Measurements from ENCODE around the gene CFAP46. TPM values are rescaled to one million over a fixed set of nuclear protein-coding genes. Genes with fewer than 3 reads are reported as not detected.
"Not testable (repeated sequence)": the region's sequence is repeated elsewhere in the genome, so short reads cannot be mapped to it uniquely, and the experiment has no call there.

The CFAP46 gene
- total RNA-seq, 2 experiments from 2014 or later = 1.1 to 1.5 TPM

GRCh38 chr10:132932461-132933307, 9.7 kb downstream of the CFAP46 start:
- Mint-ChIP-seq H3K27me3 (peaks cover 4% of the 10 kb centered on the region), H3K27ac (peak overlapping the region; percentile 89), H3K9me3 (peaks cover 2% of the 10 kb centered on the region), H3K4me3 (peak overlapping the region; percentile 42), H3K36me3 (peaks cover 7% of the 10 kb centered on the region), H3K4me1 (peaks cover 24% of the 10 kb centered on the region)
- no peak for DNase-seq

DNA sequence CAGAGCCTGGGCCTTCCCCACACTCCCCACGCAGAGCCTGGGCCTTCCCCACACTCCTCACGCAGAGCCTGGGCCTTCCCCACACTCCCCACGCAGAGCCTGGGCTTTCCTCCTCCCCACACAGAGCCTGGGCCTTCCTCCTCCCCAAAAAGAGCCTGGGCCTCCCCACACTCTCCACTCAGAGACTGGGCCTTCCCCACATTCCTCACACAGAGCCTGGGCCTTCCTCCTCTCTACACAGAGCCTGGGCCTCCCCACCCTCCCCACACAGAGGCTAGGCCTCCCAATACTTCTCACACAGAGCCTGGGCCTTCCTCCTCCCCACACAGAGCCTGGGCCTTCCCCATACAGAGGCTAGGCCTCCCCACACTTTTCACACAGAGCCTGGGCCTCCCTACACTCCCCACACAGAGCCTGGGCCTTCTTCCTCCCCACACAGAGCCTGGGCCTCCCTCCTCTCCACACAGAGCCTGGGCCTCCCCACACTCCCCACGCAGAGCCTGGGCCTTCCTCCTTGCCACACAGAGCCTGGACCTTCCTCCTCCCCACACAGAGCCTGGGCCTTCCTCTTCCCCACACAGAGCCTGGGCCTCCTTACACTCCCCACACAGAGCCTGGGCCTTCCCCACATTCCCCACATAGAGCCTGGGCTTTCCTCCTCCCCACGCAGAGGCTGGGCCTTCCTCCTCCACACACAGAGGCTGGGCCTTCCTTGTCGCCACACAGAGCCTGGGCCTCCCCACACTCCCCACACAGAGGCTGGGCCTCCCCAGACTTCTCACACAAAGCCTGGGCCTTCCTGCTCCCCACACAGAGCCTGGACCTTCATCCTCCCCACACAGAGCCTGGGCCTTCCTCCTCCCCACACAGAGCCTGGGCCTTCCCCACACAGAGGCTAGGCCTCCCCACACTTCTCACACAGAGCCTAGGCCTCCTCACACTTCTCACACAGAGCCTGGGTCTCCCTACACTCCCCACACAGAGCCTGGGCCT, 10.8 kb downstream of the CFAP46 start:
- not testable (repeated sequence) for H3K4me3 Mint-ChIP-seq

DNA sequence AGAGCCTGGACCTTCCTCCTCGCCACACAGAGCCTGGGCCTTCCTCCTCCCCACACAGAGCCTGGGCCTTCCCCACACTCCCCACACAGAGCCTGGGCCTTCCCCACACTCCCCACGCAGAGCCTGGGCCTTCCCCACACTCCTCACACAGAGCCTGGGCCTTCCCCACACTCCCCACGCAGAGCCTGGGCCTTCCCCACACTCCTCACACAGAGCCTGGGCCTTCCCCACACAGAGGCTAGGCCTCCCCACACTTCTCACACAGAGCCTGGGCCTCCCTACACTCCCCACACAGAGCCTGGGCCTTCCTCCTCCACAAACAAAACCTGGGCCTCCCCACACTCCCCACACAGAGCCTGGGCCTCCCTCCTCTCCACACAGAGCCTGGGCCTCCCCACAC, 11.7 kb downstream of the CFAP46 start:
- Mint-ChIP-seq H3K27ac (peak overlapping the region; percentile 89), H3K4me1 (peaks cover 24% of the 10 kb centered on the region)
- not testable (repeated sequence) for H3K27me3 Mint-ChIP-seq, H3K4me3 Mint-ChIP-seq, H3K9me3 Mint-ChIP-seq, H3K36me3 Mint-ChIP-seq
- peak; percentile 48 for DNase-seq

More for the DNA sequence above, 10.8 kb downstream of the CFAP46 start:
- peaks cover 24% of the 10 kb centered on the region for H3K4me1 Mint-ChIP-seq
- not testable (repeated sequence) for H3K9me3 Mint-ChIP-seq, H3K27me3 Mint-ChIP-seq, H3K36me3 Mint-ChIP-seq
- peak overlapping the region; percentile 89 for H3K27ac Mint-ChIP-seq
- peak; percentile 42 for DNase-seq

DNA sequence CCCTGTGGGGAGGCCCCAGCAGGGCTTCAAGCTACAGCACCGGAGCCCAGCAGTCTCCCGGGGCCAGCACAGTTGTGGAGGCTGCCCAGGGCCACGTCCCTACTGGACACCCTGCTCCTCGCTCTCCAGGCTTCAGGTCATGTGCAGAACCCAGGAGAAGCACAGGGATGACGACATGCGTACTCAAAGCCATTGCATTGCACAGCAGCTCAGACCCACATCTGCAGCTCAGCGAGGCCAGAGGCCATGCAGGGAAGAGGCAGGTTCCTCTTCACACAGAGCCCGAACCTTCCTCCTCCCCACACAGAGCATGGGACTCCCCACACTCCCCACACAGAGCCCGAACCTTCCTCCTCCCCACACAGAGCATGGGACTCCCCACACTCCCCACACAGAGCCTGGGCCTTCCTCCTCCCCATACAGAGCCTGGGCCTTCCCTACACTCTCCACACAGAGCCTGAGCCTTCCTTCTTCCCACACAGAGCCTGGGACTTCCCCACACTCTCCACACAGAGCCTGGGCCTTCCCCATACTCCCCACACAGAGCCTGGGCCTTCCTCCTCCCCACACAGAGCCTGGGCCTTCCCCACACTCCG, 12.3 kb downstream of the CFAP46 start:
- peaks cover 2% of the 10 kb centered on the region for H3K9me3 Mint-ChIP-seq
- no peaks in the 10 kb centered on the region for H3K27me3 Mint-ChIP-seq
- peaks cover 24% of the 10 kb centered on the region for H3K4me1 Mint-ChIP-seq
- no peak for DNase-seq
- no peak overlapping the region for H3K4me3 Mint-ChIP-seq
- peak overlapping the region; percentile 87 for H3K27ac Mint-ChIP-seq
- peaks cover 7% of the 10 kb centered on the region for H3K36me3 Mint-ChIP-seq

DNA sequence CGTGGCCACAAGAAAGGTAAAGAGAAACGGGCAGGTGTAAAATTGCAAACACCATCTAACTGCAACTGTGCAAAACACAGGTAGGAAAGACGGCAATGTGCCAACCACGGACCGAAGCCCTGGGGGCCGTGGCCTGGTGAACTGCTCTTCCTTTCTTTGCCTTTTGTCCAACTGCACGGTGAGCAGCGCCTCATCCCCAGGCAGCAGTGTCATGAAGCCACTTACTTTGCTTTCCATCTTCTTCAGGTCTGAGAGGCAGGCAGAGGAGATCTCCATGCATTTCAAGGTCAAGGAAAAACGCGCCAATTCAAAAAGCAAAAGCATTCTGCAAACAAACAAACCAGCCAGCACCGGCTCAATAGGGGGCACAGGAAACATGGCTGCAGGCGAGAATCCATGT, 12.9 kb downstream of the CFAP46 start:
- H3K27ac Mint-ChIP-seq = peak overlapping the region; percentile 57
- H3K4me1 Mint-ChIP-seq = peaks cover 24% of the 10 kb centered on the region
- peaks cover 2% of the 10 kb centered on the region for H3K9me3 Mint-ChIP-seq

GRCh38 chr10:132928261-132928660, 14.1 kb downstream of the CFAP46 start:
- peaks cover 2% of the 10 kb centered on the region for H3K9me3 Mint-ChIP-seq
- DNase-seq = no peak
- H3K27ac Mint-ChIP-seq = no peak overlapping the region
- H3K36me3 Mint-ChIP-seq = peaks cover 7% of the 10 kb centered on the region
- no peaks in the 10 kb centered on the region for H3K27me3 Mint-ChIP-seq
- H3K4me3 Mint-ChIP-seq = no peak overlapping the region
- peaks cover 24% of the 10 kb centered on the region for H3K4me1 Mint-ChIP-seq

More for the DNA sequence above, 12.9 kb downstream of the CFAP46 start:
- Mint-ChIP-seq H3K36me3 (peaks cover 7% of the 10 kb centered on the region), H3K4me3 (no peak overlapping the region), H3K27me3 (no peaks in the 10 kb centered on the region)
- DNase-seq = no peak

DNA sequence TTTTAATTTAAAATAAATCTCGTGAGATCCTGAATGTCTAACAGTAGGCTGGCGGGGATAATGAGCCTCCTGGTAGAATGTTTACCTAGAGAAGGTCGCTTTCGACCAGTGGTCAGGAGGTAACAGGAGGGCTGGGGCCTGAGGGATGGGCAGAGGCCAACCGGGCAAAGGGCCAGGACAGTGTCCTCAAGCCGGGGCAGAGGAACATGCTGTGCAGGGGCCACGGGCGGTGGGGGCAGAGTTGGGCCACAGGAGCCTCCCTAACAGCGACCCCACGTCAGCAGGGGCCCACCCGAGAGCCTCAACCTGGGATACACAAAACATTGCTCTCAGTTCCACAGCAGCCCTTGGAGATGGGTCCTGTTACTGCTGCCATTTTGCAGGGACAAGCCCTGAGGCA, 14.5 kb downstream of the CFAP46 start:
- Mint-ChIP-seq H3K4me1 (peaks cover 24% of the 10 kb centered on the region), H3K36me3 (peaks cover 7% of the 10 kb centered on the region), H3K27me3 (no peaks in the 10 kb centered on the region), H3K27ac (no peak overlapping the region), H3K9me3 (peaks cover 2% of the 10 kb centered on the region), H3K4me3 (no peak overlapping the region)
- no peak for DNase-seq

- peaks cover 2% of the 10 kb centered on the region for H3K9me3 Mint-ChIP-seq
- H3K27me3 Mint-ChIP-seq = no peaks in the 10 kb centered on the region
- H3K36me3 Mint-ChIP-seq = peaks cover 6% of the 10 kb centered on the region
- no peak overlapping the region for H3K4me3 Mint-ChIP-seq
- peaks cover 19% of the 10 kb centered on the region for H3K4me1 Mint-ChIP-seq
- no peak overlapping the region for H3K27ac Mint-ChIP-seq
- no peak for DNase-seq
Observed at GRCh38 chr10:132926777-132927650, 15.4 kb downstream of the CFAP46 start.

- Mint-ChIP-seq H3K36me3 (peaks cover 6% of the 10 kb centered on the region), H3K4me1 (peaks cover 11% of the 10 kb centered on the region), H3K9me3 (peaks cover 2% of the 10 kb centered on the region), H3K4me3 (no peak overlapping the region), H3K27ac (no peak overlapping the region), H3K27me3 (peaks cover 3% of the 10 kb centered on the region)
- DNase-seq = no peak
Observed at GRCh38 chr10:132926070-132926469, 16.3 kb downstream of the CFAP46 start.

DNA sequence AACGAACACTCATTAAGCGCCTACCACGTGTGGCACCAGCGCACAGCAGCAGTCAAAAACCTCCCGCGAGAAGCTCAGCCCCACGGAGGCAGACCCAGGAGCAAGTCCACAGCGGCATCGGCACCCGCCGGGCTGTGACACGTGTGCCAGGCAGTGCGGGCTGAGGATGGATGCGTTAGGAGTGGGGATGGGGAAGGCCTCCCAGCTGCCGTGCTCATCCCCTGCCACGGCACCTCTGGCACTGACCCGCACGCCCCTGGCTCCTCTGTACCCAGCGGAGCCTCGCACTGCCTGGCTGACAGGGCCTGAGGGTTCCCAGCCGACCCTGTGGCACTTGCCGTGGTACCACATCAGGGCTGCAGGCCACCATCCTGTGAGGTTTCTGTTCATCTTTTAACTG, 16.8 kb downstream of the CFAP46 start:
- Mint-ChIP-seq H3K4me3 (no peak overlapping the region), H3K9me3 (peaks cover 2% of the 10 kb centered on the region)

GRCh38 chr10:132925071-132925561, 17.3 kb downstream of the CFAP46 start:
- H3K4me3 Mint-ChIP-seq = no peak overlapping the region
- no peak for DNase-seq
- H3K27me3 Mint-ChIP-seq = peaks cover 3% of the 10 kb centered on the region
- peaks cover under 1% of the 10 kb centered on the region for H3K9me3 Mint-ChIP-seq
- peaks cover 8% of the 10 kb centered on the region for H3K4me1 Mint-ChIP-seq
- peaks cover 3% of the 10 kb centered on the region for H3K36me3 Mint-ChIP-seq
- no peak overlapping the region for H3K27ac Mint-ChIP-seq

More for the DNA sequence above, 16.8 kb downstream of the CFAP46 start:
- peaks cover 11% of the 10 kb centered on the region for H3K4me1 Mint-ChIP-seq
- H3K36me3 Mint-ChIP-seq = peaks cover 6% of the 10 kb centered on the region
- no peak for DNase-seq
- peaks cover 3% of the 10 kb centered on the region for H3K27me3 Mint-ChIP-seq
- no peak overlapping the region for H3K27ac Mint-ChIP-seq

GRCh38 chr10:132924046-132924952, 18.1 kb downstream of the CFAP46 start:
- Mint-ChIP-seq H3K36me3 (no peaks in the 10 kb centered on the region), H3K9me3 (no peaks in the 10 kb centered on the region), H3K4me3 (no peak overlapping the region), H3K4me1 (peaks cover 1% of the 10 kb centered on the region), H3K27ac (no peak overlapping the region), H3K27me3 (peaks cover 3% of the 10 kb centered on the region)
- no peak for DNase-seq

GRCh38 chr10:132923384-132923783, 19.0 kb downstream of the CFAP46 start:
- DNase-seq, H3K9me3 Mint-ChIP-seq, H3K27ac Mint-ChIP-seq, H3K4me3 Mint-ChIP-seq, H3K4me1 Mint-ChIP-seq, H3K27me3 Mint-ChIP-seq, H3K36me3 Mint-ChIP-seq: not testable (repeated sequence)

Data from activated naive CD8-positive, alpha-beta T cell treated with anti-CD3 and anti-CD28 coated beads for 36 hours (primary cell).